GM21528 (cell line): ENCODE data around the gene LASP1.

Experiments
- ATAC-seq: cut with Tn5 transposase; IDR thresholded peaks from one replicate; pipeline ENCODE4 v1.9.1; 2021; ENCODE audit warnings: mild to moderate bottlenecking, moderate library complexity; ENCODE audit not compliant: unreplicated experiment, low FRiP score

Gene LASP1

DNA sequence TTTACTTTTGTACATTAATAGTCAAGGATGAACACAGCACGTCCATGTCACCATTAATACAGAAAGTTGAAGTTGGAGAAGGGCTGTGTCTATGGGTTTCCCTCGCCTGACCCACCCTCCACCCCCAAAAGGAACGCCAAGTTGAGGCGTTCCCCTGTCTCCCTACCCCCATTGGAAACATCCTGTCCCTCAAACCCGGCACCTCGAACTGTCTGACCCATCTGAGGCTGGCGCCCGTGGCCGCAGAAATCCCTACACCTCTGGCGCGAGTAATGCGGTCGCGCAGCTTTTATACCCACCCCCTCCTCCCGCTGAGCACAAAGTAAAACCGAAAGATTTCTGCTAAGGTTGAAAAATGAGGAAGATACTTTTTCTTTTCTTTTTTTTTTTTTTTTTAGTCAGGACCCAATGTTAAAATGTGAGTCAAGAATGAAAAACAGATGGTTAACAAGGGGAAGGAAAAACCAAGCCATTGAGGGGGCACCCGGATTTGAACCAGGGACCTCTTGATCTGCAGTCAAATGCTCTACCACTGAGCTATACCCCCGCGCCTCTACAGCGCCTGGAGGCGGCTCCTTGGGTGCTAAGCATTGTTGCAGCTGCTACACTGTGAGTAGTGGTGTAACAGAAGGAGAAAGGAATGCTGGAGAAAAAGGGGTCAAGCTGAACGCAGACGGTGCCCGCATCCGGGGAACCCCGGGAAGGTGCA, 887 bp upstream of the LASP1 start:
- ATAC-seq, result peak; percentile 30

GRCh38 chr17:38870259-38871165, 654 bp downstream of the LASP1 start:
- peak; percentile 28 for ATAC-seq

GRCh38 chr17:38871247-38872015, 1.6 kb downstream of the LASP1 start:
- ATAC-seq, result no peak

DNA sequence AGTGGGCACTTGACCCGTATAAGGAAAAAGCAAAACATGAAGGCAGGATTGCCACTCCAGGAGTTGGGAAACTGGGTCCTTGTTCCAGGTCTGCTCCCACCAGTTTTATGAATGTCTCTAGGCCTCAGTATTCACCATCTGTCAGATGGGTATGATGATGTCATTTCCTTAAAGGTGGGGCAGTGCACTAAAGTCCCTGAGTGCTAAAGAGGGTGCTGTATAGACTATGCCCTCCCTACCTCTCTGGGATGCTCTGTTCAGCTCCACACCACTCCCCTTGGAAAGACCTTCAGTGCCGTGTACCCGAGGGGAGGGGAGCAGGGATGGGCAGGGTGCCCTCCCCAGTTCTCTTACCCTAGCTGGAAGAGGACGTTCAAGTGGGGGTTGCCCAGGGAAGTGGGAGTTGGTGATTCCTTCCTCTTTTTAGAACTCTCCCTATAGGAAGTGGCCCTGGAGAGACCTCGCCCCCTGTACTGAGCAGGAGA, 2.2 kb downstream of the LASP1 start:
- ATAC-seq, result no peak

- ATAC-seq, result no peak
Observed at GRCh38 chr17:38872671-38873385, 3.0 kb downstream of the LASP1 start.

DNA sequence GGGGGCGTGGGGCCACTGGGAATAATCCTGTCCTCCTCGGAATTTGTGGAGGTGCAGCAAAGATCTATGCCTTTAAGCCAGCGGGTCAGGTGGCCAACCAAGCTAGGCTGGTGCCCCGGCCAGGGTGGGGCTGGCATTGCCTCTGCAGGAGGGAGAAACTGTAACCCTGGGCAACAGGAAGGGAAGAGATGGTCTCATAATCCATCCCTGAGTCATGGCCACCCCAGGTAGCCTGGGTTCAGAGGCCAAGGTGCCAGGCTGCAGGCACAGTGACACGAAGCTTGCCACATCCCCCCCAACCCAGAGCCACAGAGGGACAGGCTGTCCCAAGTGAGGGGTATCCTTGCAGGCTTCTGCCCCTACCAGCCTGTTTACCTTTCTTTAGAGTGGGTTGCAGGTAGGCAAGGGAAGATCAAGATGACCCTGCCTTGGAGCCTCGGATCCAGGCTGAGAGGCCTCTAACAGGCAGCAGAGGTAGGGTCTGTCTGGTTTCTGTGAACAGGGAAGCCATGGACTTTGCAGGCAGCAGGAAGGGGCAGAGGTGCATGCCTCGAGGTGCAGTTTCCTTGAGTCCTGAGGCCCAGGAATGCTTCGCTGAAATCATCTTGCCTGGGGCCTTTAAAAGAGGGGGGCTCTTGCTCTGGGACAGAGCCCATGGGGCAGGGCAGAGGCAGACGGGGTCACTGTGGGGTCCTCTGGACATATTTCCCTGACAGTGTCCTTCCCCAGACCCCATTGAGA, 4.0 kb downstream of the LASP1 start:
- ATAC-seq, result no peak

GRCh38 chr17:38874505-38875400, 4.9 kb downstream of the LASP1 start:
- ATAC-seq, result no peak

DNA sequence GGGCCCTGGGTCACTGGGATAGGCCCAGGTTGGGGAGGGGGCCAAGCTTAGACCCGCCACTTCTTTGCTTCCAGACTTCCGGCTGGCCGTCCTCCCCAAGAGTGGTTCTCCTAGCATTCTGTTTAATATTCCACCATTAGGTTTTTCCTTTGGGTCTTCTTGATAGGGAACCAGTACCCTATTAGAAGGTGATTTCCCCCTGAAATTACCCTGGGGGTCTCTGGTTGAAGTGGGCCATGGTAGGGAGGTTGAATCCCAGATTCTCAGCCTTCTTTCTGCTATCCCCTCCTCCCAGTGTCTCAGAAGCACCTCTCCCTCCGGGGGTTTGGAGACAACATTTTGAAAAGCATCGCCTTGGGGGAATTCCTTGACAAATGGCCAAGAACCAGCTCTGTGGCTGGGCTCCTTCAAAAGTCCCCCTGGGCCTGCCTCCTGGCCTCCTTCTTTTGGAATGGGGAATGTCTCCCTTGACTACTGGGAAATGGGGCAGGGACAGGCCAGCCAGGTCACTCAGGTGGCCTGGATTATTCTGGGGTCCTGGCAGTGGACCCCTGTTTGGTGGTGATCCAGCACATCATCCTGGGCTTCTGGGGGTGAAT, 5.7 kb downstream of the LASP1 start:
- ATAC-seq, result no peak

DNA sequence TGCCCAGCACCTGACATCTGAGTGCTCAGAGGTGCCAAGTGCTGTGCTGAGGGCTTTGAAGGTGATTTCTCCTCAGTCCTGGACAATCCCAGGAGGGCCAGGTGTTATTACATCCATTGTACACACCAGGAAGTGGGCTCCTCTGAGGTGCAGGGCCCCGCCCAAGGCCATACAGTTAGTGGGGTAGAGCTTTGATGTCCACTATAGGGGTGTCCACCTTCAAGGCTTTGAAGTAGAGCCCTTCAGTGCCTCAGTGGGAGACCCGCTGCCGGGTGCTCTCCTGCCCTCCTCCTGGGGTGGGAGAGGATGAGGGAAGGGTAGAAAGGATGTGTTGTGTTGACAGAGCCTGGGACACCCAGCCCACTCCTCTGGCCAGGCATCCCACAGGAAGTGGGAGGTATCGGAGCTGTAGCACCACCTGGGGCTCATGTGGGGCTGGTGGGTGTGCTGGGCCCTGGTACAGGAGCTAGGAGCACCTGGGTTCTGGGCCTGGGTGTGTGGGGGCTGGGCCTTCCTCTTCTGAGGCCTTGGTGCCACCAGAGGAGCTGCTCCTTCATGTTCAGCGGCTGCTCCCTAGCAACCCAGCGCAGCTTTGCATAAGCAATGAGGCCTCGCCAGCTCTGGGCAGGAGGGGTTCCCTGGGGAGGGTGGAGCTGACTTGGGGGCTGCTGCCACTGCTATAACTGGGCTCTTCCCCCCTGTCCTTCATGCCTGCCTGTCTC, 7.4 kb downstream of the LASP1 start:
- no peak for ATAC-seq

GRCh38 chr17:38879878-38880665, 10.2 kb downstream of the LASP1 start:
- no peak for ATAC-seq

DNA sequence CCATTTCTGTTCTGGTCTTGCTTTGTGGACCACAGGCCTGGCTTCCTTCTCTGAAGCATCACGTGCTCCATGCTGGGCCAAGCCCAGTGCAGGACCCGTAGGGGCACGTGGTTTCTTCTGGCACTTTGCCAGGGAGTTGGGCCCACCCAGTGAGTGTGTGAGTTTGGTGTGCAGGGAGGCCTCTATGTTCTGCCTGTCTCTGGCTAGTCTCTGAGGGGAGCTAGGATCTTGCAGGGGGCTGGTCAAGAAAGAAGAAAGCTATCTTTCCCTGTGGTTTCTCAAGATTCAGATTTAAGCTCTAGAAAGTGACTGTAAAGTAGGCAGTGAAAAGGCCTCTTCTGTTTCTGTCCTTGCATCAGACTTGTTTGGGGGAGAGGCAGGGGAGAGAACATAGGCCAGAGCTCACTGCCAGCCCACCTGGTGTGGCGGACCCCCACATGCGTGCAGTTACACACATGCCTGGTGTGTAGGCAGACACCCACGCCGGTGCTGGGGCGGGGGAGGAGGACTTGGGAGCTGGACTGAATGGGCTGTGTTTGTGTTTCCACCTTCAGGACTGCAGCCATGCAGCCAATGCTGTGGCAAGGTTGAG, 11.8 kb downstream of the LASP1 start:
- ATAC-seq, result no peak

GRCh38 chr17:38882870-38883269, 13.0 kb downstream of the LASP1 start:
- no peak for ATAC-seq

DNA sequence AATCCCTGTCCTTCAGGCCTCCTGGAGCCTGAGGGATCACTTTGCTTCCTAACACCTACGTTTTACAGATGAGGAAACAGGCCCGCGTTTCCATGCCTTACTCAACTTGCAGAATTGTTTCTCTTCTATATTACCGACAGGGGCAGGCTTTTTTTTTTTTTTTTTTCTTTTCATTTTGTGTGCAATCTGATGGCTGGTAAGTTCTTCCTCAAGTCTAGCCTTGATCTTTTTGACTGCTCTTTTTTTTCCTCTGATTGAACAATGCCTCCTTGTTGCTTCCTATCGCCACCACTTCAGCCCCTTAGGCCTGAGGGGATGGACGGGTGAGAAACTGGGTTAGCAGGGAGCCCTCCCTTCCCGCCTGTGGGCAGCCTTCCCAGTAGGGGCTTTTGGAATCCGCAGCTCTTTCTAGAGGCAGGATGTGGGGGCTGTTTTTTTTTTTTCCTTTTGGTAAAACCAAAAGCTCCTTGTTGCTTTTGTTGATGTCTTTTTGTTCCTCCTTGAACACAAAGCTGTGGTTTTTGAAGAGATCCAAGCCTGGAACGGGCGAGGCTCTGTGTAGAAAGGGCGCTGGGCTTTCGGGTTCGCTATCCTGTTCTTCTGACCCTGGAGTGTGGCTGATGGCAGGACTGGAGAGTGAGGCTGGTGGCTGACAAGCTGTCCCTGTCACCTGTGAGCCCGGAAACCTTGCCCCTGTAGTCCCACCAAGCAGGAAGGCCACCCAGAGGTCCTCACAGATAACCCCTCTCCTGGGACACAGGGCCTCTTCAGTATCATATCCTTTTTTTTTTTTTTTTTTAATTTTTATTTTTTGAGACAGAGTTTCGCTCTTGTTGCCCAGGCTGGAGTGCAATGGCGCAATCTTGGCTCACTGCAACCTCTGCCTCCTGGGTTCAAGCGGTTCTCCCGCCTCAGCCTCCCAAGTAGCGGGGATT, 14.0 kb downstream of the LASP1 start:
- no peak for ATAC-seq

GRCh38 chr17:38885044-38885727, 15.3 kb downstream of the LASP1 start:
- no peak for ATAC-seq
